NAMALWA (cell line): ENCODE measurements around the gene SPRN.
"Not testable (repeated sequence)": the region's sequence is repeated elsewhere in the genome, so short reads cannot be mapped to it uniquely, and the experiment has no call there.

Experiments used
- DNase-seq: peaks from one replicate; pipeline ENCODE4 v3.0.0-alpha.2; 2015; ENCODE audit warnings: low spot score

SPRN gene

DNA sequence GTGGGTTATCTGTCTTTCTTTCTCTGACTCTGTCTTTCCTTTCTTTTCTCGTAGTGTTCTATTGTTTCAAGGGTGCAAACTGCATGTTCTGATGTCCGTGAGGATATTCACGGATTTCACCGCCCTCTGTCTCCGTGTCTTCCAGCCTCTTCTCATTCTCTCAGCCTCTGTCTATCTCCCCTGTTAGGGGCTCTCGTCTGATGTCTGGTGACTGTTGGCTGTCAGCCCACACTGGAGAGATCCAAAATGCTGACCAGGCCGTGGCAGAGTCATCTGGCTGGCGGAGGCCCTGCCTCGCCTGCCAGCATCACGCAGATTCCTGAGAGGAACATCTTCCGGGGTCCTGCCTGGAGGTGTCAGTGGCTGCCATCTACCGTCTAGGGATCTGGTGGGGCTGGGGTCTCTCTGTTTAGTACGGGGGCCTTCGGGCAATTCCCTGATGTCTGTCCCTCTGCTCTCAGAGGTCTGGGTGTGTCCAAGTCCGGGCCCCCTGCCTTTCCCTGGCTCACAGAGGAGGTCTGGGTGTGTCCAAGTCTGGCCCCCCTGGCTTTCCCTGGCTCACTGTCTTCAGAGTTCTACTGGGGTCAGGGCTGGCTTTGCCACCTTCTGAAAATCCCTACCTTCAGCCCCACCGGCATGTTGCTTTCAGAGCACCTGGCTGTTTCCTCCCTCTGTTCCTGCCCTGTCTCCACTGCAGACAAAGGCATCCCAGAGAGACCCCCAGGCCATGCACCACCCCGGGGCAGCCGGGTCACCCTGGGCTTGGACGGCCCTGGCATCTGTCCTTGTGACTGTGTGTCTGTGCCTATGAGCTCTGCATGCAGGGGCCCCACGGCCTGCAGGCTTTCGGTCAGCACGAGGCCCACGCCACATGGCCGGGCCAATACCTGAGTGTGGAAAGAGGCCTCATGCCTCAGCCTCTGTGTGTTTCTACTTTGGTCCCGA, 15.4 kb upstream of the SPRN start:
- no peak for DNase-seq

DNA sequence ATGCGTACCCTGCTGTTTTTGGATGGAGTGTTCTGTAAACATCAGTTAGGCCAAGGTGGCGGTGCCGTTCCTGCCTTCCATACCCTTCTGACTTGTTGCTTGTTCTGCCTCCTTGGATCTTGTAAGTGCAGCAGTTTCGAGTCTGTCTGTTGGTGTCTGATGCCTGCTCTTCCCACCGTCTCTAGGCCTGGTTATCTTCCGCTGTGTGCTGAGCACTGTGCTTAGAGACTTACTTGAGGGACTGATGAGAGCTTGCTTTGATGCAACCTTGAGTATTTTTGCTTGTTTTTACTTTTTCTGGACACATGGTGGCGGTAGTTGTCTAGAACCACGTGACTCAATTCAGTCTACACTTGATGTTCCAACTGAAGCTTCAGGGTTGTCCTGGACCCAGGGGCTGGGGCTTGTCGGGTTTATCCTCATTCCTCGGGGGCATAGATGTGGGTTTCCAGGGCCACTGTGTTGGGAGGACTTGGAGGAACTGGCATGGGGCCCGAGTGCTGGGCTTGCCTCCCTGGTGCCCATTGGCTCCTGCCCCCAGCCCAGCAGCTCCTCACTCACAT, 14.4 kb upstream of the SPRN start:
- DNase-seq: peak; percentile 78

- DNase-seq: not testable (repeated sequence)
Measured at GRCh38 chr10:133432789-133433188, 8.4 kb upstream of the SPRN start.

DNA sequence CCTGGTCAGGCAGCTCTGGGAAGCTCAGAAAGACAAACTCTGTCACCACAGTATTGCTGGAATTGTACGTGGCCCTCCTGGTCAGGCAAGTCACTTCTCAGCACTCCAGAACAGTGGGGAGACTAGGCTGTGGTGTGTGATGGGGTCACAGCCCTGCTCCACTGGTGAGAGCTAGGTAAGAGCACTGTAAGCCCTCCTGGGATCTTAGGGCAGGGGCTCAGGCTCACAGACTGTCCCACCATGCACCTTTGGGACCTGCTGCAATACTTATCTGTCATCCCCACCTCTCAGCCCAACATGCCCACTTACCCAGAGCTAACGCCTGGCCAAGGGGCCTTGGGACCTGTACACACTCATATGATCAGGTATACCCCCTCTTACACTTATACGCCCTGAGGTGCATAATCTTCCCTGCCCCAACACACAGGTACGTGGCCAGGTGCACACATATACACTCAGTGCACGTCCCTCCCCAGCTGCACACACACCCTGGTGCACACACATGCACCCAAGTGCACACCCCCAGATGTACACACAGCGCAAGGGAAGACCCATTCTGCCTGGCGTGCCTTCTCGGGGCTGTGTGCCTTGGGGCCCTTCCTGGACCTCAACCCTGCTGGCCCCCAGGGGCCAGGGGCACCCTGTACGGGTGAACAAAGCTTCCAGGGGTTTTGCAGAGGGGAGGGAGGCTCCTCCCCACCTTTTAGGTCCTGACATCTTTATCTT, 7.6 kb upstream of the SPRN start:
- DNase-seq: not testable (repeated sequence)

DNA sequence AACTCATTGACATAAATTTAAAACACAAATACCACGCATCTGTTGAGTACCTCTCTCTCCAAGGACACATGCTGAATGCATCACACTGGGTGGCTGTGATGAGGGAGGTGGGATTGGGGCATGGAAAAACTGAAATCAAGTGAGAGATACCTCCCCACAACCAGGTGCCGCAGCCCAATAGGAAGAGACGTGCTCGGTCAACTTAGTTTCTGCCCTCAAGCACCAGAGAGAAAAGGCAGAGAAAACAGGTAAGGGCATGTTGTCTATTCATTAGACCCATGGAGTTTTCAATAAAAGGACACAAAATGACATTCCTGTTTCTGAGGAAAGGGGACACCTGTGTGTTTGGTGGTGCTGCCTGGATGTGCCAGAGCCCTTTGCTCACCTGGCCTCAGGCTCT, 5.1 kb upstream of the SPRN start:
- DNase-seq: not testable (repeated sequence)

DNA sequence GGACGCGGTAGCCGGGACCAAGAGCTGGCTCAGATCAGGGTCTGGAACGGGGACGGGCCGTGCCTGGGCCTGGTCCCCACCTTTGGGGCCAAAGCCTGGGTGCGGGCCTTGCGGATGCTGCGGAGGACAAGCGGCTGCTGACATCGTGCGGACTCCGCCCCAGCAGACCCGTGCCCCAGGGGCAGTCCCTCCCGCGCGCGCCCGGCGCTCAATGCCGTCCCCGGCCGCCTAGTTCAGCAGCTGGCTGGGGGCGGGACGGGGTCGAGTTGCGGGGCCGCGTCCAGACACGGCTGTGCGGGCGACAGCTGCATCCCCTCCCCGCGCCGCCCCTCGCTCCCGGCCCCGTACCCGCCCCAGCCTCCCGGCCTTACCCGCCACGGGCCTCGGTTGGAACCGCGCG, 323 bp downstream of the SPRN start:
- not testable (repeated sequence) for DNase-seq

DNA sequence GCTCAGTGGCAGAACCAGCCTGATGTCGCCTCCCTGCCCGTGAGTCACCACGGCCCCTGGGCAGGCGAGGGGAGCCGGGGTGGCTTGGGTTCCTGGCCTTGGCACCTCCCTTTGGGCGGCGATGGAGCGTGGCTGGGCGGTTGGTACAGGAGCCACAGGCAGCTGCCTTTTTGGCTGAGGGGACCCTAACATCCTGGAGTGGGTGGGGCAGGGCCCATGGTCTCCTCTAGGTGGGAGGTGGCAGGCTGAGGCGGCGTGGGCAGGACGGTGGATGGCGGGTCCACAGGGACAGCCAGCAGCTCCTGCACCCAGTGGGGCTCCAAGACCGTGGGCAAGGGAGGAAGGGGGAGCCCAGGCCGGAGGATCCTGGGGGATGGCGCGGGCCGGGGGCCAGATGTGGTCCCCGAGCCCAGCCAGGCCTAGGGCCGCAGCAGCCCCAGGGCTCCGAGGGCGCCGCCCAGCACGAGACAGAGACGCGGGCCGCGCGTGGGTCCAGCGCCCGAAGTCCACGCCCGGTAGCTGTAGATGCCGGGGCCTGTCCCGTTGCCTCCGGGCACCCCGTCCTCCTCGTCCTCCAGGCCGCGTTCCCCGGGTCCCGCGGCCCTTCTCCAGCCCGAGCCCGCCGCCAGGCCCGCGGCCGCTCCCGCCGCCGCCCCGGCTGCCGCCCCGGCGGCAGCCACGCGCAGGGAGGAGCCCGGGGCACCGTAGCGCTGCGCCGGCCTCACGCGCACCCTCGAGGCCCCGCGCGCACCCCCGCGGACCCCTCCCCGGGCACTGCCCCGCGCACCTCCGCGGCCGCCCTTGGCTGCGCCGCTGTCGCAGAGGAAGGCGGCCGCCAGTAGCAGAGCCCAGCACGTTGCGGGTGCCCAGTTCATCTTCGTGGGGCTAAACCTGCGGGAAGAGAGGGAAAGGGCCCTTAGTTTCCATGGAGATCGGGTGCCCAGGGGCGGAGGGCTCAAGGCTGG, 1.3 kb downstream of the SPRN start:
- DNase-seq: no peak

DNA sequence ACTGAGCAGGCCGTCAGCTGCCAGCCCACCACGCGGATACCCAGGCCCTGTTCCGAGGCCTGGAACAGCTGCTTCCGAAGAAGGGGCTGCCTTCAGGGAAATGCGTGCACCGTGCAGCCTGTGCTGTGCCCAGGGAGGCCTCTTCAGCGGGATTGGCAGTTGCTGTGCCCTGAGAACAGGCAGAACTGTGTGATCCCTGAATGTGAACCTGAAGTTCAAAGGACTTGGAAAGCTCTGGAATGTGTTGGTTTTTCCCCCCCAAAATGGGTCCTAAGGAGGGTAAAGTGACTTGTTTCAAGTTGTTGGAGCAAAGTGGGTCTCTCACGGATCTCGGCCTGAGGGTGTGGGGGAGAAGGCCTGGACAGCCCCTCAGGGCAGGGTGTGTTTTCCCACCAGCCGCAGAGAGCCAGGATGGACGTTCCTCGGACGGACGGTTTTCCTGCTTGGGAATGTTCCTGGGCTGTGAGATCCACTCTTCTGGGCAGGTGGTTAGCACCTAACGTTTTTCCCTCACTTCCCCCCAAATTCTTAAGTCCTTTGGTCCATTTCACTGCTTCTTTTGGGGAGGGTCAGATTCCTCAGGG, 2.1 kb downstream of the SPRN start:
- no peak for DNase-seq

GRCh38 chr10:133421336-133422222, 2.8 kb downstream of the SPRN start:
- DNase-seq: no peak

- no peak for DNase-seq
Measured at GRCh38 chr10:133420579-133420978, 3.8 kb downstream of the SPRN start.

GRCh38 chr10:133420028-133420427, 4.4 kb downstream of the SPRN start:
- DNase-seq: no peak

- DNase-seq: no peak
Measured at GRCh38 chr10:133419211-133419950, 5.0 kb downstream of the SPRN start.

- no peak for DNase-seq
Measured at GRCh38 chr10:133418289-133418993, 6.0 kb downstream of the SPRN start.

DNA sequence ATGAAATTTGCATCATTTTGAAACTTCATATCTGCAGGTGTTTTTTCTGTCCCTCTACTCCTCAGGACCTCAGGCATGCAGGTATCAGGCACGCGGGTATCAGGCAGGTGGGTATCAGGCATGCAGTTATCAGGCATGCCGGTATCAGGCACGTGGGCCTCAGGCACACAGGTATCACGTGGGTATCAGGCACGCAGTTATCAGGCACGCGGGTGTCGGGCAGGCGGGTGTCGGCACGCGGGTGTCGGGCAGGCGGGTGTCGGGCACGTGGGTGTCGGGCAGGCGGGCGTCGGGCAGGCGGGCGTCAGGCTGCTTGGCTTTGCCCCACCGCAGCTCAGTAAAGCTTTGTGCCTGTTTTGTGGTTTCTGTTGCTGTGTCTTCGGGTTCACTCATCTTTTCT, 8.7 kb downstream of the SPRN start:
- no peak for DNase-seq

DNA sequence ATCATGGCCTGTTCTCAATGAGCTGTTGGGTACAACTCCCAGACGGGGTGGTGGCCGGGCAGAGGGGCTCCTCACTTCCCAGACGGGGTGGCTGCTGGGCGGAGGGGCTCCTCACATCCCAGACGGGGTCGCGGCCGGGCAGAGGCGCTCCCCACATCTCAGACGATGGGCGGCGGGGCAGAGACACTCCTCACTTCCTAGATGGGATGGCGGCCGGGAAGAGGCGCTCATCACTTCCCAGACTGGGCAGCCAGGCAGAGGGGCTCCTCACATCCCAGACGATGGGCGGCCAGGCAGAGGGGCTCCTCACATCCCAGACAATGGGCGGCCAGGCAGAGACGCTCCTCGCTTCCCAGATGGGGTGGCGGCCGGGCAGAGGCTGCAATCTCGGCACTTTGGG, 10.0 kb downstream of the SPRN start:
- not testable (repeated sequence) for DNase-seq

DNA sequence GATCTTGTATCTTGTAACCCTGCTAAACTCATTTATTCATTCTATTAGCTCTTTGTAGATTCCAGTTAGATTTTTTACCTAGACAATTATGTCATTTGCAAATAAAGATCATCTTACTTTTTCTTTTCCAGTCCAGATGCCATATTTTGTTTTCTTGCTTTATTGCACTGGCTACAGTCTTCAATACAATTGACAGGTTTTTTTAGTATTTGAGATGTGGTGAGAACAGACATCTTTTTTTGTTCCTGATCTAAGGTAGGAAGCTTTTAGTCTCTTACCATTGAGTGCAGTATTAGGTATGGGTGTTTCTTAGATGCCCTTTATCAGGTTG, 12.1 kb downstream of the SPRN start:
- DNase-seq: no peak

DNA sequence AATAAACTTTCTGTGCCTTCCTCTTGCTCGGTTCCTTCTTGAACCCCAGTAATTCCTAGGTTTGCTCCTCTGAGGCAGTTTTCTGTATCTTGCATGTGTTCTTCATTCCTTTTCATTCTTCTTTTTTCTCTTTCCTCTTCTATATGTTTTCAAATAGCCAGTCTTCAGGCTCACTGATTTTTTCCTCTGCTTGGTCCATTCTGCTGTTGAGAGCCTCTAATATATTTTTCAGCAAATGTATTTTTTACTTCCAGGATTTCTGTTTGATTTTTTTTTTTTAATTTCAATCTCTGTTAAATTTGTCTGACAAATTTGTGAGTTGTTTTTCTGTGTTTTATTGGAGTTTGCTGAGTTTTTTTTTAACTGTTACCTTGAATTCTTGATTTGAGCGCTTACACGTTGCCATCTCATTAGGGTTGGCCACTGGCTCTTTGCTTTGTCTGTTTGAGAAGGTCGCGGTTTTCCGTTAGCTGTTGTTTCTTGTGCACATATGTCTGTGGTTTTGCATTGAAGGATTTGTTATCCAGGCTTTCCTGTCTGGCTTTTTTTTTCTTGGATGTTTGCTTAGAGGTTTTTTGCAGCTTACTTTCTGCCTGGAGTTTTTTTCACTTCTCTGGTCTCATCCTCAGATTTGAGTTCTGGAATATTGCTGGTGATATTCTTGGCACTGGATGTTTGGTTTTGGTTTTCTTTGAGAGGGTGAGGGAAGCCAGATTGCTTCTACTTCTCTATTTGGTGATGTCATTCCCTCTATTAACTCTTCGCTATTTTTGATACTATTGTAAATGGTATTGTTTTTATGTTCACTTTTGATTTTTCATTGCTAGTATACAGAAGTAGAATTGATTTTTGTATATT, 12.7 kb downstream of the SPRN start:
- DNase-seq: no peak
